ENCODE measurements around the gene HDGFL1. TPM values are rescaled to one million over a fixed set of nuclear protein-coding genes. Genes with fewer than 3 reads are reported as not detected.
A peak's percentile ranks its signal among the peaks of the same experiment; 100 is the strongest.

Gene HDGFL1
- polyA plus RNA-seq, 1 donor, result not detected

DNA sequence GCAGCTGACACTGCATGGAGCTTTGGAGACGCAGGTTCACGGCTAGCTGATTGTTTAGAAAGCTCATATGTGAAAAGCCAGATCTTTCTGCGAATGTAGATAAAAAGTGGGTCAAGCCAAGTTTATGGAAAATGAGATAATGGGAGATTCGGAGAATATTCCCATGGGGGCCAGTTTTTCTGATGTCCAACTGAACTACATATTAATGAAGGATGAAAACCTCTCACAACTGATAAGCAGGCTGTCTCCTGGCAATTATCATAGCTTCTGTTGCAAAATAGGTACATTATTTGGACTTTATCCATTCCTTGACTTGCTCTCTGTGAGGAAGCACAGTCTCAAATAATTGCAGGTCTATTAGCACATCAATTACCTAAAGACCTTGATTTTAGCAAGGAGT, 21.1 kb downstream of the HDGFL1 start:
- DNase-seq (ENCODE audit: low read depth), result no peak

GRCh38 chr6:22593895-22594294, 24.5 kb downstream of the HDGFL1 start:
- no peak for DNase-seq (ENCODE audit: low read depth)

DNA sequence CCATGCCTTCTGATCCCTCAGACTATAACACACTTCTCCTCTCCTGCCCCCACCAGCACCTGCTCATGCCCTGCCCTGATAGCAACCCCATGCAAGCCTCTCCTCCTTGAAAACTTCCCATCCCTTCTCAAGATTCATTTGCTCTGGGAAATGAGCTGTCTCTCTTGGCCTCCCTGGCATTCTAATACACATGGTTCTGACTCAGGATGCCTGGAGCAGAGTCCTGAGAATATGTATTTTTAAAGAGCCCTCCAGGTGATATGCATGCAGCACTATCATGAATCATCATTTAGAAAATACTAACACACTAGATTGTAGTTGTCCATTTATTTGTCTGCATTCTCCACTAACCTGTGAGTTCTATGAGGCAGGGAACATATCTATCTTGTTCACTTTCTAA, 26.6 kb downstream of the HDGFL1 start:
- no peak for DNase-seq (ENCODE audit: low read depth)

DNA sequence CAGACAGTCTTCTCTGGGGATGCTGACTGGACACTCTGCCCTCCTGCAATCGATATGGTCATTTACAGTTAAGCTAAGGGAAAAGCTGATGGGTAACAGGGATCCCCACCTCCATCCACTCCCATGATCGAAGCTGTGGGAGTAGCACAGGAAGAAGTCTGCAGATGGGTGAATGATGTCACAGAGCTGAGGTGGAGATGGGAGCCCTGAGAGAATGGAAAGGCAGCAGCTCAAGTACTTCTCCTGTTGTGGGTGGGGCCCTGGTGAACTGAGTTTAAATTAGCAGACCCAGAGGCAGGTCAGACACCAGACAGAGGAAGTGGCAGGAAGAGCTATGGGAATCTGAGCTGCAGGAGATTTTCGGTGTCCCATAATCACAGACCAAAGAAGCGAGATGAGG, 29.0 kb downstream of the HDGFL1 start:
- DNase-seq (ENCODE audit: low read depth), result no peak

DNA sequence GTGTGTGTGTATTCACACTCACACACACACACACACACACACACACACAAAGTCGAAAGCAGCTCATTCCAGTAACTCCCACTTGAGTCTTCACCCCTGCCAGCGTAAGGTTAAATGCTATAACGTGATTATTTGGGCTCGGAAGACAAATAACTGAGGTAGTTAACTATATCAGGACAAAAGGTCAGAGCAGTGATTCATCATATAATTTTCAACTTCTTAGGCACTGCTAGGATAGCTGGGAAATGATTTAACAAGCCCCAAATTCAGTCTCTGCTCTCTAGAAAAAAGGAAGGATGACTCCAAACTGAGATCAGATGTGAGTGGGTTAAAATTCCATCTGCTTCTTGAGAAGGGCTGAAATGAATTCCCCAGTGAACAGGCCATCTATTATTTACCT, 30.7 kb downstream of the HDGFL1 start:
- no peak for DNase-seq (ENCODE audit: low read depth)

DNA sequence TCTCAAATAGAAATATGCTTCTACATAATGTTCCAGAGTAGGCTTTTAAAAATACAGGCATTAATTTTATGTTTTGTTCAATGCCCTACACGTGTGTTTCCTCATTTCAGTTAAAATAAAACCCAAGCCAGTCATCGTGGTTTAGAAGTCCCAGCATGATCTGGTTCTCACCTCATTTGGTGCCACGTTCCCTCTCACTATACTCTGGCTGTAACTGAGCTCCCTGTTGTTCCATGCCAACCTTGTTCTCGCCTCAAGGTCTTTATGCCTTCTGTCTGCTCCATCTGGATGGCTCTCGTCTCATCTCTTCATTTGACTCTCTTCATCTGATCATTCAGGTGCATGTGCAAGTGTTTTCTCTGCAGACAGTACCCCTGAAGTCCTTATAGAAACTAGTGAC, 32.6 kb downstream of the HDGFL1 start:
- no peak for DNase-seq (ENCODE audit: low read depth)

- DNase-seq (ENCODE audit: low read depth), result no peak
Measured at GRCh38 chr6:22605736-22606135, 36.4 kb downstream of the HDGFL1 start.

GRCh38 chr6:22610127-22610526, 40.8 kb downstream of the HDGFL1 start:
- DNase-seq (ENCODE audit: low read depth), result no peak

DNA sequence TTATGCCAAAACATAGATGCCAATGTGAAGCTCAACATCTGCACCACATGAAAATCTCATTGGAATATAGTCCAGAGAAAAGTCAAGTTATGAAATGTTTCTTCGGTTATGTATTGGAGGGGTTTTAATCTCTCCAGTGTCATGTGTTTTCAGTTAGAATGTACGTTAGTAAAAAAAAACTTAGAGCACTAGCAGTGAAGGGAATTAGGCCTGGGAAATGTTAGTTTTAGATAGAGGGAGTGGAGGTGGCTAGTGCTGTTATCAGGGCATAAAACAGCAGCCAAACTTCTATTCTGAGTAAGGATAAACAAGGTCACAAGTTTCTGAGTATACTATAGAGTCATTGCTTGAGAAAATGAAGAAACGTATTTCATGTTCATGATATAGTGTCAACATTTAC, 42.9 kb downstream of the HDGFL1 start:
- DNase-seq (ENCODE audit: low read depth), result no peak

- DNase-seq (ENCODE audit: low read depth), result no peak
Measured at GRCh38 chr6:22613051-22613450, 43.7 kb downstream of the HDGFL1 start.

GRCh38 chr6:22613695-22614094, 44.3 kb downstream of the HDGFL1 start:
- DNase-seq (ENCODE audit: low read depth), result peak; percentile 74

- DNase-seq (ENCODE audit: low read depth), result no peak
Measured at GRCh38 chr6:22614547-22614946, 45.2 kb downstream of the HDGFL1 start.

- DNase-seq (ENCODE audit: low read depth), result no peak
Measured at GRCh38 chr6:22621028-22621427, 51.7 kb downstream of the HDGFL1 start.

Data from forelimb muscle (tissue), 1 donor.